Measurements from ENCODE around the gene LGALS7.
"Not testable (repeated sequence)": the region's sequence is repeated elsewhere in the genome, so short reads cannot be mapped to it uniquely, and the experiment has no call there.

LGALS7 gene

GRCh38 chr19:38773469-38774177, at the start of gene LGALS7:
TSS of gene LGALS7 (minus strand) at chr19:38773517. CDS start at chr19:38773492, 25 bp downstream.
- in situ Hi-C loops (cut with MboI; ENCODE audit: low pct_unique_long_range_greater_than_20kb, low sequenced_read_pairs, unreplicated experiment) = no loop called here
- no peak for TF ChIP-seq CTCF (IDR thresholded peaks at IDR 0.05; ENCODE audit: extremely low read depth, insufficient read depth, missing control alignments)
- no peak for DNase-seq (ENCODE audit: low spot score)

GRCh38 chr19:38821230-38821825, 48.0 kb upstream of the LGALS7 start:
- in situ Hi-C loops (cut with MboI; ENCODE audit: low pct_unique_long_range_greater_than_20kb, low sequenced_read_pairs, unreplicated experiment); DNase-seq (ENCODE audit: low spot score): not testable (repeated sequence)

DNA sequence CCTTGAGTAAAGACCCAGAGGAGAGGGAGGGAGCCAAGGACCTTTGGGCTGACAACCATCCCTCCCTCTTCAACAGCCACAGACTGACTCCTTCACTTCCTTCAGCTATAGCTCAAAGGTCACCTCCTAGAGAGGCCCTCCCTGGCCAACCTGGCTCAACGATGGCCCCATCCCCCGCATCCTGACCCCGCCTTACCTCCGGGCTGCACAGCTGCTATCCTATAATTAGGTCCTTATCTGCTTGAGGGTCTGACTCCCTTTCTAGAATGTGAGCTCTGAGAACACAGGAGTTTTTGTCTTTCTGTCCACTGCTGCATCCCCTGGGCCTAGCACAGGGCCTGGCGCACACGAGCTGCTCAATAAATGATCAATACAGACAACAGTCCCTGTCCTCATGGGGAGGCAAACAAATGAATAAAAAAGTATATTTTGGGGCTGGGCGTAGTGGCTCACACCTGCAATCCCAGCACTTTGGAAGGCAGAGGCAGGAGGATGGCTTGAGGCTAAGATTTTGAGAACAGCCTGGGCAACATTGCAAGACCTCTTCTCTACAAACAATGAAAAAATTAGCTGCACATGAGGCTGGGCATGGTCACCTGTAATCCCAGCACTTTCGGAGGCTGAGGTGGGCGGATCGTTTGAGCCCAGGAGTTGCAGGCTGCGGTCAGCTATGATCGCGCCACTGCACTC, 46.1 kb upstream of the LGALS7 start:
- in situ Hi-C loops (cut with MboI; ENCODE audit: low pct_unique_long_range_greater_than_20kb, low sequenced_read_pairs, unreplicated experiment) = no loop called here
- DNase-seq (ENCODE audit: low spot score) = no peak
- no peak for TF ChIP-seq CTCF (IDR thresholded peaks at IDR 0.05; ENCODE audit: extremely low read depth, insufficient read depth, missing control alignments)

DNA sequence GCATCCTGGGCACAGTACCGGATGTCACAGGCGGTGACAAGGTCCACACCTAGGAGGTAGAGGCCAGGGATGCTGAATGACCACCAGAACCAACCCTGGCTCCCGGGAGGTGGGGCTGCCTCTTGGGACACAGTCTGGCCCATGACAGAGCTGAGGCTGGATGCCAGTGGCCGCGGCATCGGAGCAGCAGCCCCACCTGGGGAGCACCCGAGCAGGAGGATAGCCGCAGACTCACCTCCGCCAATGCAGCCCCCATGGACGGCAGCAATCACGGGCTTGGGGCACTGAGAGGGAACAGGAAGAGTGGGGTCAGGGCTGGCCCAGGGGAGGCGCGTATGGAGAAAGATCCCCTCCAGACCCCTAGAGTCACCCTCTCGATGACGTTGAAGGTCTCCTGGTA, 43.8 kb upstream of the LGALS7 start:
- no peak for TF ChIP-seq CTCF (IDR thresholded peaks at IDR 0.05; ENCODE audit: extremely low read depth, insufficient read depth, missing control alignments)

GRCh38 chr19:38816131-38816750, 42.9 kb upstream of the LGALS7 start:
- DNase-seq (ENCODE audit: low spot score) = no peak
- no peak for TF ChIP-seq CTCF (IDR thresholded peaks at IDR 0.05; ENCODE audit: extremely low read depth, insufficient read depth, missing control alignments)
- in situ Hi-C loops (cut with MboI; ENCODE audit: low pct_unique_long_range_greater_than_20kb, low sequenced_read_pairs, unreplicated experiment) = no loop called here

More for the DNA sequence above, 43.8 kb upstream of the LGALS7 start:
- in situ Hi-C loops (cut with MboI; ENCODE audit: low pct_unique_long_range_greater_than_20kb, low sequenced_read_pairs, unreplicated experiment) = no loop called here
- no peak for DNase-seq (ENCODE audit: low spot score)

DNA sequence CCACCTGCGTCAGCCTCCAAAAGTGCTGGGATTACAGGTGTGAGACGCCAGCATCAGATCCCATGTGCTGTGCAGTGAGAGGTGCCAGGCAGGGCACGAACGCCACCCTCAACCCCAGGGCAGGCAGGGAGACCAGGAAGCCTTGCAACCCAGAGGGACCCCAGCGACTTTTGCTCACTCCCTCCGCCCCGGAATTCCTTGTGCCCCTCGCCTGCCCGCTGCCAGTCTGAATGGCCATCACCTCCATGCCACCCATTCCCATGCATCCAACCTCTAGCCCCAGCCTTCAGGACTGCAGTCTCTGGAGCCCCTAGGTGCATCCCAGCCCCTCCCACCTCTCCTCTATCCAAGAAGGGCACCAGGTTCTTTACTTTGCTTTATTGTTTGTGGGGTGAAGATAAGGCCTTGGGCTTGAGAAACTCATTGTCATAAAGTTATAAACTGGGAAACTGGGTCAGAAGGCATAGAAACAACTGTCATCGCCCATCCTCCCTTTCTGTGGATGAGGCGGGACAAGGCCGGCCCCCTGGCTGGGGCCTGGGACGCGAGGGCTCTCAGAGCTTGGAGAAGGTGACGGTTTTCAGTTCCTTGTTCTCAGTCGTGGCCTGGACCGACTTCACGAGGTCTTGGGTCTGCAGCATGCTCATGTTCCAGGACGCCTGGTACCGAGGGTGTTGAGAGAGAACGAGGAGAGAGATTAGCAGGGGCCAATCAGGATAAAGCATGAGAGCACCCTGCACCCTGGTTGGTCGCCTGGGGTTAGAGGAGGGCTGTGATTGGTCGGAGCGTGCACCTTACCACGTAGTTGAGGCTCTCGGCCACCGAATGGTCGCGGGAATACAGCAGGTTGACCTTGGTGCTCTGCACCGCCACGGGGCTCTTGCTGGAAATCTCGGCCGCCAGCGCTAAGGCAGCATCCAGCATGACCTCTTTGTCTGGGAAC, 42.0 kb upstream of the LGALS7 start:
- no peak for TF ChIP-seq CTCF (IDR thresholded peaks at IDR 0.05; ENCODE audit: extremely low read depth, insufficient read depth, missing control alignments)
- in situ Hi-C loops (cut with MboI; ENCODE audit: low pct_unique_long_range_greater_than_20kb, low sequenced_read_pairs, unreplicated experiment) = no loop called here
- no peak for DNase-seq (ENCODE audit: low spot score)

DNA sequence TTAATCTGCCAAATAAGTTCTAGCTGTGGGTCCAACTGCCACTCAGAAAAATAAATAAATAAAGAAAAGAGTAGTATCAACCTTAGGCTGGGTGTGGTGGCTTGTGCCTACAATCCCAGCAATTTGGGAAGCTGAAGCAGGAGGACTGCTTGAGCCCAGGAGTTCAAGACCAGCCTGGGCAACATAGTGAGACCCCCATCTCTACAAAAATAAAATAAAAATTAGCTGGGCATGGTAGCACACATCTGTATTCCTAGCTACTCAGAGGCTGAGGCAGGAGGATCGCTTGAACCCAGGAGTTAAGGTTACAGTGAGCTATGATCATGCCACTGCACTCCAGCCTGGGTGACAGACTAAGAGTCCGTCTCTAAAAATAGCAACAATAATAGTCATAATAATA, 40.6 kb upstream of the LGALS7 start:
- not testable (repeated sequence) for DNase-seq (ENCODE audit: low spot score)

More for the DNA sequence above, 40.6 kb upstream of the LGALS7 start:
- in situ Hi-C loops (cut with MboI; ENCODE audit: low pct_unique_long_range_greater_than_20kb, low sequenced_read_pairs, unreplicated experiment) = not testable (repeated sequence)

All from GM13977 (cell line).